CD14-positive monocyte (primary cell): ENCODE measurements around the gene RUNDC3A. TPM values are rescaled to one million over a fixed set of nuclear protein-coding genes. Genes with fewer than 3 reads are reported as not detected.

Experiments
- DNase-seq, 3 donors: peaks; one replicate each; pipeline ENCODE4 v3.0.0-alpha.2; 2011 to 2022
- H2AFZ ChIP-seq: 2 replicates; pipeline ENCODE4 v1.6.0; 2012; ENCODE audit warnings: mild to moderate bottlenecking, low read depth, low read length, inconsistent platforms; ENCODE audit not compliant: insufficient read depth, poor library complexity, severe bottlenecking
- H3K27ac ChIP-seq, 2 donors: 1 replicate in 1 of 2; 2 replicates in 1 of 2; pipeline ENCODE4 v1.5.1; 2012 to 2013; ENCODE audit warnings: low read length in 2 of 2, control low read depth in 1 of 2, inconsistent platforms in 1 of 2, low read depth in 1 of 2, mild to moderate bottlenecking in 1 of 2
- H3K27me3 ChIP-seq, 2 donors: one replicate each; pipeline versions ENCODE4 v1.6.0 to v1.6.1; 2011 to 2013; ENCODE audit warnings: low read length in 2 of 2; ENCODE audit not compliant: control insufficient read depth in 2 of 2, insufficient read depth in 2 of 2
- H3K36me3 ChIP-seq, 2 donors: replicated peaks in 1 of 2; 1 replicate in 1 of 2; 2 replicates in 1 of 2; pipeline versions ENCODE4 v1.5.1 to v1.6.1; 2012 to 2013; ENCODE audit warnings: low read length in 2 of 2, control low read depth in 1 of 2, inconsistent platforms in 1 of 2, mild to moderate bottlenecking in 1 of 2; ENCODE audit not compliant: insufficient read depth in 2 of 2, control insufficient read depth in 1 of 2
- H3K4me1 ChIP-seq, 2 donors: 1 replicate in 1 of 2; 2 replicates in 1 of 2; pipeline versions ENCODE4 v1.5.1 to v1.6.1; 2012 to 2013; ENCODE audit warnings: low read length in 2 of 2, control low read depth in 1 of 2, inconsistent platforms in 1 of 2, mild to moderate bottlenecking in 1 of 2, moderate library complexity in 1 of 2; ENCODE audit not compliant: insufficient read depth in 2 of 2, control insufficient read depth in 1 of 2
- H3K4me2 ChIP-seq: replicated peaks from 2 replicates; pipeline ENCODE3; 2012; ENCODE audit warnings: low read length, moderate library complexity, mild to moderate bottlenecking; ENCODE audit not compliant: poor library complexity, severe bottlenecking; ENCODE audit errors: extremely low read depth
- H3K4me3 ChIP-seq, 3 experiments: fragments of 200-600 bp in 1 of 3; sonication (generic) in 1 of 3; replicated peaks in 1 of 3; 1 replicate in 2 of 3; 2 replicates in 1 of 3; pipeline ENCODE4 v1.5.1; 2011 to 2013; ENCODE audit warnings: low read length in 3 of 3, mild to moderate bottlenecking in 3 of 3, control low read depth in 2 of 3, low read depth in 2 of 3, inconsistent platforms in 1 of 3, moderate library complexity in 1 of 3
- H3K79me2 ChIP-seq: 2 replicates; pipeline ENCODE4 v1.6.0; 2012; ENCODE audit warnings: mild to moderate bottlenecking, control low read depth, inconsistent platforms, low read length, moderate library complexity; ENCODE audit not compliant: insufficient read depth
- H3K9ac ChIP-seq: 2 replicates; pipeline ENCODE4 v1.6.0; 2017; ENCODE audit warnings: low read length, mild to moderate bottlenecking; ENCODE audit not compliant: insufficient read depth, poor library complexity, severe bottlenecking
- H3K9me3 ChIP-seq, 2 donors: replicated peaks in 1 of 2; 1 replicate in 1 of 2; 2 replicates in 1 of 2; pipeline versions ENCODE4 v1.5.1 to v1.6.1; 2012 to 2013; ENCODE audit warnings: low read length in 2 of 2, control low read depth in 1 of 2; ENCODE audit not compliant: control insufficient read depth in 1 of 2, insufficient read depth in 1 of 2
- H4K20me1 ChIP-seq: 2 replicates; pipeline ENCODE4 v1.6.0; 2012; ENCODE audit warnings: mild to moderate bottlenecking, low read length, control low read depth, moderate library complexity; ENCODE audit not compliant: insufficient read depth
- H3K27ac Mint-ChIP-seq, 7 donors: one replicate each; pipeline ENCODE4 v1.8.0; 2020; ENCODE audit warnings: mild to moderate bottlenecking in 7 of 7, mixed read lengths in 7 of 7, moderate library complexity in 6 of 7, inconsistent platforms in 2 of 7
- H3K27me3 Mint-ChIP-seq, 3 donors: one replicate each; pipeline ENCODE4 v1.8.0; 2021 to 2022; ENCODE audit warnings: low read depth in 3 of 3, mild to moderate bottlenecking in 3 of 3, mixed read lengths in 3 of 3, moderate library complexity in 3 of 3, inconsistent platforms in 1 of 3
- H3K36me3 Mint-ChIP-seq, 2 donors: one replicate each; pipeline ENCODE4 v1.8.0; 2020; ENCODE audit warnings: mixed read lengths in 2 of 2, inconsistent platforms in 1 of 2, mild to moderate bottlenecking in 1 of 2
- H3K4me1 Mint-ChIP-seq: one replicate; pipeline ENCODE4 v1.8.0; 2020; ENCODE audit warnings: mild to moderate bottlenecking, mixed read lengths
- H3K4me3 Mint-ChIP-seq, 2 donors: one replicate each; pipeline ENCODE4 v1.8.0; 2020; ENCODE audit warnings: mild to moderate bottlenecking in 2 of 2, mixed read lengths in 2 of 2, moderate library complexity in 1 of 2
- H3K9me3 Mint-ChIP-seq, 7 donors: one replicate each; pipeline ENCODE4 v1.8.0; 2020 to 2022; ENCODE audit warnings: mixed read lengths in 7 of 7, mild to moderate bottlenecking in 6 of 7, moderate library complexity in 6 of 7, inconsistent platforms in 2 of 7
- CTCF ChIP-seq: fragments of 200-600 bp; IDR thresholded peaks from one replicate; pipeline ENCODE4 v1.8.0; 2022; ENCODE audit warnings: antibody characterized with exemption, mild to moderate bottlenecking
- WGBS: methylation state at CpG from one replicate; pipeline ENCODE4 v1.1.5; 2013; ENCODE audit warnings: missing lambda C conversion rate; ENCODE audit not compliant: insufficient coverage; 5-methylcytosine and 5-hydroxymethylcytosine counted together
- intact Hi-C, 2 donors: fragments of 100-400 bp; cut with micrococcal nuclease; formaldehyde crosslinking; loops; one replicate each; pipeline versions ENCODE4 v1.15.0 to v1.15.1; 2023
- polyA plus RNA-seq, 3 donors: library from polyadenylated mRNA; depleted of rRNA in 1 of 3; unstranded in 2 of 3; stranded (reverse) in 1 of 3; fragments of 300-500 nt in 2 of 3; fragments of >200 nt in 1 of 3; fragmentation: Illumina TruSeq in 2 of 3; gene quantifications; 1 replicate in 2 of 3; 2 replicates in 1 of 3; pipeline ENCODE4 v1.2.3, GENCODE V29; 2012 to 2021

Gene RUNDC3A
- polyA plus RNA-seq, 3 donors = 0.22 to 0.35 TPM; not detected in 1

DNA sequence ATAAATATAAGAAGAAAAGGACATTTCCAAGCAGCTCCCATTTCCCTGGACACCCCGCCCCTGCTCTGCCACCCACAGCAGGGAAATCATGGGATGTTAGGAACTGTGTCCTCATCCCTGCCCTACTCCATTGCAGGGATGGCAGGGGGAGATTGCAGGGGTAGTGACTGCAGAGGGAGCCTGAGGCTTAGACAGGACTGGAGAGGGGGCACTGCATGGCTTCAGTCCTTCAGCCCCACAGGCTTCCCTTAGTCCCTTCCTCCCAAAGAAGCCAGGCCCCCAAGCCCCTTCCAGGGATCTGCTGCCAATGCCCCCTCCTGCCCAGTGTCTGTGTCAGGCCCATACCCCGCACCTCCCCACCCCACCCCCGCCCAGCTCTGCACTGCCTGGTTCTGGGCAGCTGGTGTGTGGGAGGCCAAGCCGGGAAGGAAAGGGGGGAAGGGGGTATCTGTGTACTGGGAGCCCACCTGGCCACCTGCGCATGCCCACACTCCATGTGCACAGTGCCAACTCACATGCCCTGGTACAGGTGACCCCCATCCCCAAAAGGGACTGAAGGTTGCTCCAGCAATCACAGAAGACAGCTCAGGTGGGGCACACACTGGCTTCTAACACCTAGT lies 3.3 kb downstream of the RUNDC3A start:
- no peak for TF ChIP-seq CTCF
- peaks cover 0 to 14% (median 8%) of the 10 kb centered on the region in 7 donors for H3K9me3 Mint-ChIP-seq
- intact Hi-C loops = no loop called here
- Histone ChIP-seq H3K36me3 (no peaks in the 10 kb centered on the region), H3K4me3 (no peak overlapping the region), H3K9me3 (peaks cover 0 to 10% of the 10 kb centered on the region in 2 donors), H3K79me2 (no peaks in the 10 kb centered on the region), H3K27ac (no peak overlapping the region), H3K4me2 (no peak overlapping the region), H3K4me1 (peaks cover 20 to 26% of the 10 kb centered on the region in 2 donors), H4K20me1 (no peaks in the 10 kb centered on the region), H3K9ac (no peak overlapping the region), H3K27me3 (peaks cover 30 to 69% of the 10 kb centered on the region in 2 donors), H2AFZ (no peak overlapping the region)
- peaks cover 62 to 76% (median 70%) of the 10 kb centered on the region in 3 donors for H3K27me3 Mint-ChIP-seq
- peaks cover 33% of the 10 kb centered on the region for H3K4me1 Mint-ChIP-seq
- WGBS = no CpG with 5 or more reads among the region's 5 CpGs
- H3K27ac Mint-ChIP-seq = no peak overlapping the region
- DNase-seq = no peak
- H3K4me3 Mint-ChIP-seq = no peak overlapping the region
- peaks cover 5 to 12% of the 10 kb centered on the region in 2 donors for H3K36me3 Mint-ChIP-seq

DNA sequence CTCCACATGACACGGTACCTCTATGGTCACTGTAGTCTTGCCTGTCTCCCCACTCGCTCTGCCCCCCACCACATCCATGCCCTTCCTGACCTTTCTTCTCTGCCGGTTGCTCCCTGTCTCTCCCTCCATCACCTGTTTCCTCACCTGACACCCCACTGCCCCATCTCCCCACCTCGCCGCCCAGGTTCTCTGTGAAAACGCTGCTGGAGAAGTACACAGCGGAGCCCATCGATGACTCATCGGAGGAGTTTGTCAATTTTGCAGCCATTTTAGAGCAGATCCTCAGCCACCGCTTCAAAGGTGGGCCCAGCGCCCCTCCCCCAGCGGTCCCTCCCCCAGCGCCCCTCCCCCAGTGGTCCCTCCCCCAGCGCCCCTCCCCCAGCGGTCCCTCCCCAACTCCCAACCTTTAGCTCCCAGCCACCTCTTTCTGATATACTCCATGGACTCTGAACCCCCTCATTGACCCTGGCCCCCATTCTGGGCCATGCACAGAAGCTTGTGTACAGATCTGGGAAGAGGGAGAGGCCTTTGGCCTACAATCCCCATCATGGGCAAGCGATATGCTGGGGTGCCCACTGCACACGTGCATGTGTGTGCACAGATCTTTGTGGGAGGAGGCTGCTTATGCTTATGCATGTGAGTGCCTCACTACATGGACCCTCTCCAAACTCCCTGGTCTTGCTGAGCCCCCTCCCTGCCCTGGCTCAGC lies 4.1 kb downstream of the RUNDC3A start:
- DNase-seq = no peak

More for the DNA sequence above, 4.1 kb downstream of the RUNDC3A start:
- Histone ChIP-seq H3K36me3 (no peaks in the 10 kb centered on the region), H3K27ac (no peak overlapping the region), H3K4me2 (no peak overlapping the region), H3K4me3 (no peak overlapping the region), H3K27me3 (peaks cover 30 to 69% of the 10 kb centered on the region in 2 donors), H3K9ac (no peak overlapping the region), H4K20me1 (no peaks in the 10 kb centered on the region), H3K9me3 (peaks cover 4 to 18% of the 10 kb centered on the region in 2 donors), H2AFZ (no peak overlapping the region), H3K4me1 (peaks cover 20 to 26% of the 10 kb centered on the region in 2 donors), H3K79me2 (no peaks in the 10 kb centered on the region)
- intact Hi-C loops = no loop called here
- H3K36me3 Mint-ChIP-seq = peaks cover 5 to 14% of the 10 kb centered on the region in 2 donors
- H3K4me3 Mint-ChIP-seq = no peak overlapping the region
- WGBS = 87% methylated on average over 9 of the region's 17 CpGs
- peaks cover 63 to 76% (median 70%) of the 10 kb centered on the region in 3 donors for H3K27me3 Mint-ChIP-seq
- H3K9me3 Mint-ChIP-seq = peaks cover 3 to 18% (median 11%) of the 10 kb centered on the region in 7 donors
- no peak for TF ChIP-seq CTCF
- H3K27ac Mint-ChIP-seq = no peak overlapping the region
- H3K4me1 Mint-ChIP-seq = peaks cover 31% of the 10 kb centered on the region
